Cardiac muscle cell (in vitro differentiated cells and primary cell): ENCODE data around the gene CTNNA3. TPM values are rescaled to one million over a fixed set of nuclear protein-coding genes. Genes with fewer than 3 reads are reported as not detected.
A peak's percentile ranks its signal among the peaks of the same experiment; 100 is the strongest.

Source experiments
- DNase-seq, 2 donors: peaks; one replicate each; pipeline versions ENCODE4 v3.0.0 to v3.0.0-alpha.2; 2010 to 2017; ENCODE audit warnings: low read depth in 1 of 2, low spot score in 1 of 2
- H3K27ac ChIP-seq: fragments of 200-600 bp; sonication (generic); 2 replicates; pipeline ENCODE4 v1.5.1; 2016
- H3K27me3 ChIP-seq: fragments of 200-600 bp; sonication (generic); 2 replicates; pipeline ENCODE4 v1.6.0; 2016; ENCODE audit warnings: control low read depth
- H3K36me3 ChIP-seq: fragments of 200-600 bp; sonication (generic); 2 replicates; pipeline ENCODE4 v1.5.1; 2016; ENCODE audit warnings: control low read depth
- H3K4me1 ChIP-seq: fragments of 200-600 bp; sonication (generic); 2 replicates; pipeline ENCODE4 v1.8.1; 2017; ENCODE audit warnings: low read depth, mild to moderate bottlenecking, mixed run types
- H3K4me3 ChIP-seq: fragments of 200-600 bp; sonication (generic); 2 replicates; pipeline ENCODE4 v1.5.1; 2016; ENCODE audit warnings: mild to moderate bottlenecking
- H3K9me3 ChIP-seq: fragments of 200-600 bp; sonication (generic); 2 replicates; pipeline ENCODE4 v1.5.1; 2017; ENCODE audit warnings: low read depth, mild to moderate bottlenecking, control low read depth
- CTCF ChIP-seq: IDR thresholded peaks from 2 replicates; pipeline ENCODE4 v1.5.1; 2012; ENCODE audit warnings: low read depth, mild to moderate bottlenecking, low read length
- polyA plus RNA-seq: library from polyadenylated mRNA; unstranded; fragments of >200 nt; fragmentation: Nextera tagmentation; extraction: Ambion mirVana; gene quantifications from 2 replicates; pipeline ENCODE4 v1.2.1, GENCODE V29; 2016
- total RNA-seq: library from RNA; depleted of rRNA; stranded (reverse); fragments of >200 nt; gene quantifications from 2 replicates; pipeline ENCODE4 v1.2.3, GENCODE V29; 2016

The CTNNA3 gene
- total and polyA plus RNA-seq, 2 experiments from 2014 or later = 55.8 to 71.7 TPM

GRCh38 chr10:67607472-67607871, 88.5 kb downstream of the CTNNA3 start:
- Histone ChIP-seq H3K4me3 (no peak overlapping the region), H3K27me3 (no peaks in the 10 kb centered on the region), H3K9me3 (no peaks in the 10 kb centered on the region), H3K4me1 (peaks cover 10% of the 10 kb centered on the region), H3K36me3 (peaks cover 9% of the 10 kb centered on the region), H3K27ac (no peak overlapping the region)
- no peak for TF ChIP-seq CTCF
- DNase-seq = peak in 1 of 2 donors; percentile 13

DNA sequence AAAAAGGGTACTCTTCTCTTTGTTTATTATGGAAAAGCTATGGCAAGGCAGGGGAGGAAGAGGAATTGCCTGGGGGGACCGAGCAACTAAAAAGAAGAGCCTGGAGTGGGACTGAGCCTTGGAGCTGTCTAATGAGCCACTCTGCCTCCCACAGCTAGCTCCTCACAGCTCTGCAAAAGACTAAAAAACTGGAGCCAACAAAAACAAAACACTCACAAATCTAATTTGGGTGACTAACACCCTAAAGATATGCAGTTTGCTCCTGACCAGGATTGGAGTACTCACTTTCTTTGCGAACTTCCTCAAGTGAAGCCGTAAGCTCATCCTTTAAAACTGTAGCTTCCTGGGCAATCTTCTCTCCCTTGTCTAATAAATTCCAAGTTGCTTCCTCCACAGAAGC, 89.4 kb downstream of the CTNNA3 start:
- Histone ChIP-seq H3K36me3 (peaks cover 9% of the 10 kb centered on the region), H3K4me1 (peaks cover 10% of the 10 kb centered on the region), H3K9me3 (no peaks in the 10 kb centered on the region), H3K27ac (no peak overlapping the region), H3K4me3 (no peak overlapping the region), H3K27me3 (no peaks in the 10 kb centered on the region)
- no peak for TF ChIP-seq CTCF
- DNase-seq = peak in 1 of 2 donors; percentile 86

GRCh38 chr10:67603701-67604100, 92.3 kb downstream of the CTNNA3 start:
- peaks cover 9% of the 10 kb centered on the region for H3K36me3 ChIP-seq
- no peak for DNase-seq
- no peak overlapping the region for H3K27ac ChIP-seq
- H3K27me3 ChIP-seq = no peaks in the 10 kb centered on the region
- H3K4me3 ChIP-seq = no peak overlapping the region
- H3K4me1 ChIP-seq = no peaks in the 10 kb centered on the region
- no peaks in the 10 kb centered on the region for H3K9me3 ChIP-seq
- TF ChIP-seq CTCF = no peak

DNA sequence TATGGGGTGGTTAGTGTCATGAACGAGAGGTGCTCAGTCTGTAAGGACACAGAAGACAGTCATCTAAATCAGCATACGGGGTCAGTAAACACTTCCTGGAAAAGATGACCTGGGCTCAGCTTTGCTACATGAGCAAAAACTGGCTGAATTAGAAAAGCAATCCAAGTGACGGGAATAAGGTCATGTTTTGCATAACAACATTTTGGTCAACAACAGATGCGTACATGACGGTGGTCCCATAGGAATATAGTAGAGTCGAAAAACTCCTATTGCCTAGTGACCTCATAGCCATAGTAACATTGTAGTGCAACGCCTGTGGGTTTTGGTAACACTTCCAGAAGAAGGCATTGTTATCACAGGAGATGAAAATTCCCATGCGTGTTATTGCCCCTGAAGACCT, 92.9 kb downstream of the CTNNA3 start:
- H3K4me1 ChIP-seq = no peaks in the 10 kb centered on the region
- no peaks in the 10 kb centered on the region for H3K27me3 ChIP-seq
- no peak overlapping the region for H3K27ac ChIP-seq
- DNase-seq = no peak
- H3K9me3 ChIP-seq = no peaks in the 10 kb centered on the region
- H3K4me3 ChIP-seq = no peak overlapping the region
- peaks cover 9% of the 10 kb centered on the region for H3K36me3 ChIP-seq
- TF ChIP-seq CTCF = no peak

DNA sequence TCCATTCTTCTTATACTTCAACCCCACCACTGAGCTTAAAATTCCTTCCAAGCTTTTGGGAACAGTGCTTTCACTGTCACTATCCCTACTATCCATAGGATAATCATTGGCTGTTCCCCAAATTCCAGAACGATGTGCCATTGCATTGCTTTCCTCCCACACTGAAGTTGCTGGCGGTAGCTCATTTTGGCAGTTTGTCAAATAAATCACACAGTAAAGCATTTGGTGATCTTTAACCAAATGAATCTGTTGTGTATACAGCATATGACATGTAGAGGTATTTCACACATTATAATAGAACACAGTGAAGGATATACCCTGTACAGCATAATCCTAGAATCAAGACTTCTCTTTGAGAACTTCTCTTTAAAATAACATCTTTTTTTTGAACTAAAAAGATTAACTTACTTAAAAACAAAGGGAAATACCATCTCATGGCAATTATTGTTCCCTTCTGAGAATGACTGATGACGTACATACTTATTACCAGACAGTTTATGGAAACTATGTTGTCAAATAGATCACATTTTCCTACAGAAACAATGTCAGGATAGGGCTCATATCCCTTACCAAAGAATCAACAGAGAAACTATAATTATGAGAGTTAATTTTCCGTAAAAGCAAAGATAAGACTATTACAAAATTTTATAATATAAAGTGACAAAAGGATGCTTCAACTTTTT, 93.6 kb downstream of the CTNNA3 start:
- no peak overlapping the region for H3K27ac ChIP-seq
- peaks cover 9% of the 10 kb centered on the region for H3K36me3 ChIP-seq
- H3K4me1 ChIP-seq = no peaks in the 10 kb centered on the region
- TF ChIP-seq CTCF = no peak
- H3K9me3 ChIP-seq = no peaks in the 10 kb centered on the region
- H3K4me3 ChIP-seq = no peak overlapping the region
- peak in 1 of 2 donors; percentile 92 for DNase-seq
- no peaks in the 10 kb centered on the region for H3K27me3 ChIP-seq
